Erythroblast (primary cell): ENCODE measurements around the gene NEK3.
"Not testable (repeated sequence)": the region's sequence is repeated elsewhere in the genome, so short reads cannot be mapped to it uniquely, and the experiment has no call there.

ENCODE experiments used
- GATA1 ChIP-seq: IDR thresholded peaks from 2 replicates; pipeline ENCODE4 v1.6.1; 2011; ENCODE audit warnings: low read depth, mild to moderate bottlenecking, control low read depth, low read length, moderate library complexity
- POLR2A ChIP-seq: IDR thresholded peaks from 2 replicates; pipeline ENCODE4 v1.6.1; 2011; ENCODE audit warnings: mild to moderate bottlenecking, low read length

DNA sequence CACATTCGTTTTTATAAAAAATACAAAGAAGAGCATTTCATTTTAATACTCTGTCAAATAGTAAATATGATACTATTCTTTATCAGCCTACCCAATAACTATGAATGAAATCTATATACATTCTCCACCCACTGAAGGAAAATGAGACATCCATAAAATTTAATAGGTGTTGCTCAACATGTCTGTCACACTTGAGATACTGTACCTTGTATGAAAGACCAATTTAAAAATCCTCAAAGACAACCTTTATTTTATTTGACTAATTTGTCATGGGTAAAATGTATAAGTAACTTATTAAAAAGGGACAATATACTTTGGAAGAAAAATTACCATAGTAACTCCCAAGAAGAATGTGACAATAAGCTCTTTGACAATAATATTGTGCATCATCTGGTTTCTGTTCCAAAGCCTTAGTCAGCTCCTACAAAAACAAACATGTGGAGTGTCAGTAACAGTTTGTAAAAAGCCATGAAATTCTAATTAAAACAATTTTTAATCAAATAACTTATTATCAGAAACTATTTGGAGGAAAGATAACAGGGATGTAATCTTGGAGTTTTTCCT, 11.5 kb upstream of the NEK3 start:
- not testable (repeated sequence) for TF ChIP-seq POLR2A, GATA1
